MM.1S (cell line): ENCODE measurements around the gene COQ8B.

Experiments
- CTCF ChIP-seq: fragments of 300-600 bp; sonication (generic); IDR thresholded peaks from 2 replicates; pipeline ENCODE4 v1.5.1; 2016; ENCODE audit warnings: antibody characterized with exemption, low read length, mixed read lengths
- EZH2 ChIP-seq: fragments of 300-600 bp; sonication (generic); optimal IDR thresholded peaks from 2 replicates; pipeline ENCODE3; 2017; ENCODE audit warnings: low read depth, mild to moderate bottlenecking, antibody characterized with exemption, low read length, mixed read lengths
- EZH2phosphoT487 ChIP-seq: fragments of 300-600 bp; sonication (generic); IDR thresholded peaks from 2 replicates; pipeline ENCODE4 v1.6.1; 2018; ENCODE audit warnings: antibody characterized with exemption, low read length

DNA sequence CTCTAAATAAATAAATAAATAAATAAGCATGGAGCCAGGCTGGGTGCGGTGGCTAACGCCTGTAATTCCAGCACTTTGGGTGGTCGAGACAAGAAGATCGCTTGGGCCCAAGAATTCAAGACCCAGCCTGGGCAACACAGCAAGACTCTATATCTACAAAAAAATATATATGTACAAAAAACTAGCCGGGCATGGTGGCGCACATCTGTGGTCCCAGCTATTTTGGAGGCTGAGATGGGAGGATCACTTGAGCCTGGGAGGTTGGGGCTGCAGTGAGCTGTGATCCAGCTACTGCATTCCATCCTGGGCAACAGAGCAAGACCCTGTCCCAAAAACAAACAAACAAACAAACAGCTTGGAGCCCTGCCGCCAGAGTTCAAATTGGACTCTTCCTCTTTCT lies 30.9 kb upstream of the COQ8B start:
- TF ChIP-seq CTCF: no peak
- no peak for TF ChIP-seq EZH2
- no peak for TF ChIP-seq EZH2phosphoT487
